ENCODE results near the gene IFRD2. TPM values are rescaled to one million over a fixed set of nuclear protein-coding genes. Genes with fewer than 3 reads are reported as not detected.

IFRD2 gene
- total and polyA plus RNA-seq, 2 of the 13 experiments (the other 11 are each of a cell fraction or from before 2014, with no cell fraction given) = 32.8 to 96.1 TPM

- TF ChIP-seq ZIK1 (CRISPR knock-in tag; IDR thresholded peaks at IDR 0.05; ENCODE audit: borderline replicate concordance, low read depth) (no peak), HDAC6 (IDR thresholded peaks at IDR 0.05; ENCODE audit: low read depth, low read length) (no peak), ZNF563 (CRISPR knock-in tag; IDR thresholded peaks at IDR 0.05) (peak; percentile 79), KLF12 (CRISPR knock-in tag; IDR thresholded peaks at IDR 0.05; ENCODE audit: borderline replicate concordance) (peak; percentile 40; the same call in 1 of the 2 replicates), ZNF275 (CRISPR knock-in tag; IDR thresholded peaks at IDR 0.05; ENCODE audit: borderline replicate concordance) (0 out of 2 replicates have a peak, but pooled peaks have one; percentile 9), GLI4 (CRISPR knock-in tag; IDR thresholded peaks at IDR 0.05; ENCODE audit: borderline replicate concordance) (0 out of 2 replicates have a peak, but pooled peaks have one; percentile 58), ZNF839 (CRISPR knock-in tag; IDR thresholded peaks at IDR 0.05; ENCODE audit: borderline replicate concordance) (no peak), MXD3 (CRISPR knock-in tag; IDR thresholded peaks at IDR 0.05) (peak; percentile 59; the same call in 1 of the 2 replicates), ZNF543 (CRISPR knock-in tag; IDR thresholded peaks at IDR 0.05) (no peak), ZBTB14 (CRISPR knock-in tag; IDR thresholded peaks at IDR 0.05) (peak; percentile 90), ZNF432 (CRISPR knock-in tag; IDR thresholded peaks at IDR 0.05; ENCODE audit: borderline replicate concordance) (no peak), ZSCAN25 (CRISPR knock-in tag; IDR thresholded peaks at IDR 0.05) (peak; percentile 58; the same call in 1 of the 2 replicates), ATF5 (CRISPR knock-in tag; IDR thresholded peaks at IDR 0.05; ENCODE audit: low read depth) (no peak), AGO2 (optimal IDR thresholded peaks at IDR 0.05; ENCODE audit: low read depth, low read length) (peak; percentile 54), ZFYVE20 (CRISPR knock-in tag; IDR thresholded peaks at IDR 0.05; ENCODE audit: borderline replicate concordance, low read depth) (no peak), SNAPC5 (CRISPR knock-in tag; IDR thresholded peaks at IDR 0.05; ENCODE audit: borderline replicate concordance) (no peak), ZMAT5 (CRISPR knock-in tag; IDR thresholded peaks at IDR 0.05; ENCODE audit: borderline replicate concordance, low read depth) (no peak), RFX3 (CRISPR knock-in tag; IDR thresholded peaks at IDR 0.05) (no peak), ZNF225 (CRISPR knock-in tag; IDR thresholded peaks at IDR 0.05) (peak; percentile 18; the same call in 1 of the 2 replicates), NFE2 (CRISPR knock-in tag; IDR thresholded peaks at IDR 0.05) (no peak), POLR2A (IDR thresholded peaks at IDR 0.05; ENCODE audit: insufficient read depth in 1 of 2, low read depth in 2 of 2, low read length in 2 of 2) (peak in 1 of 2 experiments; percentile 58; a peak in 1 of 4 replicates), ZNF576 (CRISPR knock-in tag; IDR thresholded peaks at IDR 0.05) (no peak), FIP1L1 (IDR thresholded peaks at IDR 0.05; ENCODE audit: borderline replicate concordance, insufficient read depth, low read depth, low read length) (no peak), ZNF235 (CRISPR knock-in tag; IDR thresholded peaks at IDR 0.05; ENCODE audit: borderline replicate concordance) (no peak; the same call in 1 of the 2 replicates), YY1 (IDR thresholded peaks at IDR 0.05; ENCODE audit: insufficient read depth, insufficient replicate concordance, low read depth, low read length) (no peak), ZNF878 (CRISPR knock-in tag; IDR thresholded peaks at IDR 0.05) (no peak)
Observed at GRCh38 chr3:50320853-50321335, 28.7 kb upstream of the IFRD2 start (continued).

Measured in HepG2 (cell line).